Forelimb muscle (tissue), 1 donor: ENCODE data around the gene ZDHHC1. TPM values are rescaled to one million over a fixed set of nuclear protein-coding genes. Genes with fewer than 3 reads are reported as not detected.
"Not testable (repeated sequence)": the region's sequence is repeated elsewhere in the genome, so short reads cannot be mapped to it uniquely, and the experiment has no call there.

Experiments used
- DNase-seq: peaks from one replicate; pipeline ENCODE4 v3.0.0-alpha.2; 2013; ENCODE audit warnings: low read depth
- polyA plus RNA-seq: library from polyadenylated mRNA; unstranded; fragments of 120-200 nt; gene quantifications from one replicate; pipeline ENCODE4 v1.2.1, GENCODE V29; 2013; ENCODE audit not compliant: insufficient read length

Gene ZDHHC1
- polyA plus RNA-seq, 1 donor = 18.9 TPM

- DNase-seq = no peak
Measured at GRCh38 chr16:67361038-67361437, 55.2 kb downstream of the ZDHHC1 start.

GRCh38 chr16:67359540-67360269 is 56.6 kb downstream of the ZDHHC1 start:
- DNase-seq = not testable (repeated sequence)

- no peak for DNase-seq
Measured at GRCh38 chr16:67357561-67357960, 58.7 kb downstream of the ZDHHC1 start.

- DNase-seq = no peak
Measured at GRCh38 chr16:67356396-67356795, 59.9 kb downstream of the ZDHHC1 start.

GRCh38 chr16:67352463-67352862 is 63.8 kb downstream of the ZDHHC1 start:
- DNase-seq = not testable (repeated sequence)

GRCh38 chr16:67350324-67350723 is 66.0 kb downstream of the ZDHHC1 start:
- DNase-seq = no peak

- DNase-seq = no peak
Measured at GRCh38 chr16:67349172-67349571, 67.1 kb downstream of the ZDHHC1 start.

GRCh38 chr16:67346341-67346740 is 69.9 kb downstream of the ZDHHC1 start:
- DNase-seq = no peak

- DNase-seq = no peak
Measured at GRCh38 chr16:67345401-67345800, 70.9 kb downstream of the ZDHHC1 start.

Other genes with a start within 250 kb of the ZDHHC1 start
- 34.4 TPM for gene NOL3, start 245.9 kb downstream of the ZDHHC1 start, polyA plus RNA-seq
- 18.8 TPM for gene MATCAP1, start 232.5 kb downstream of the ZDHHC1 start, polyA plus RNA-seq
- 12.9 TPM for gene EXOC3L1, start 226.3 kb downstream of the ZDHHC1 start, polyA plus RNA-seq
- gene E2F4, start 224.3 kb downstream of the ZDHHC1 start, polyA plus RNA-seq = 40.5 TPM
- gene ELMO3, start 217.3 kb downstream of the ZDHHC1 start, polyA plus RNA-seq = 1.1 TPM
- 18.6 TPM for gene TMEM208, start 189.3 kb downstream of the ZDHHC1 start, polyA plus RNA-seq
- 24.6 TPM for gene FHOD1, start 169.0 kb downstream of the ZDHHC1 start, polyA plus RNA-seq
- gene SLC9A5, start 167.5 kb downstream of the ZDHHC1 start, polyA plus RNA-seq = 1.2 TPM
- 9.9 TPM for gene PLEKHG4, start 136.9 kb downstream of the ZDHHC1 start, polyA plus RNA-seq
- 0.32 TPM for gene KCTD19, start 89.7 kb downstream of the ZDHHC1 start, polyA plus RNA-seq
- gene LRRC36, start 89.7 kb downstream of the ZDHHC1 start, polyA plus RNA-seq = 0.47 TPM
- gene TPPP3, start 23.0 kb downstream of the ZDHHC1 start, polyA plus RNA-seq = 497 TPM
- gene HSD11B2, start 14.6 kb upstream of the ZDHHC1 start, polyA plus RNA-seq = 11.1 TPM
- gene ATP6V0D1, start 64.7 kb upstream of the ZDHHC1 start, polyA plus RNA-seq = 61.4 TPM
- not detected for gene AGRP, start 67.1 kb upstream of the ZDHHC1 start, polyA plus RNA-seq
- 46.5 TPM for gene RIPOR1, start 112.4 kb upstream of the ZDHHC1 start, polyA plus RNA-seq
- 35.8 TPM for gene CTCF, start 146.0 kb upstream of the ZDHHC1 start, polyA plus RNA-seq
- gene CARMIL2, start 228.7 kb upstream of the ZDHHC1 start, polyA plus RNA-seq = 0.24 TPM
- 14.3 TPM for gene ACD, start 243.8 kb upstream of the ZDHHC1 start, polyA plus RNA-seq
- gene PARD6A, start 244.5 kb upstream of the ZDHHC1 start, polyA plus RNA-seq = 1.0 TPM